ENCODE results near the gene ZPBP2.

GRCh38 chr17:39924691-39925055 is 56.7 kb downstream of the ZPBP2 start:
- TF ChIP-seq ARNTL (CRISPR knock-in tag; IDR thresholded peaks at IDR 0.05; ENCODE audit: borderline replicate concordance, low read depth) (no peak), GLIS3 (CRISPR knock-in tag; IDR thresholded peaks at IDR 0.05) (no peak), ZNF565 (CRISPR knock-in tag; conservative IDR thresholded peaks at IDR 0.05; ENCODE audit: low read depth) (no peak), TSHZ2 (CRISPR knock-in tag; IDR thresholded peaks at IDR 0.05) (no peak)

All from SK-N-SH treated with all-trans-retinoic acid at 6 μM for 48 hours (cell line).